IMR-90 (cell line): ENCODE results near the gene MPST. TPM values are rescaled to one million over a fixed set of nuclear protein-coding genes. Genes with fewer than 3 reads are reported as not detected.

Source experiments
- ATAC-seq: fragments of 200-7000 bp; cut with Tn5 transposase; 2 replicates; pipeline ENCODE4 v1.9.1; 2020; ENCODE audit warnings: low read depth, mild to moderate bottlenecking, moderate library complexity
- BruUV-seq: library from RNA; stranded (reverse); fragments of 400-500 nt; replicated peaks from 2 replicates; lab custom pipeline; 2021; lab: Mats Ljungman, UMichigan
- CTCF ChIA-PET: fragments of 300-600 bp; formaldehyde crosslinking; extraction: SDS; loops from one replicate; lab custom pipeline; 2021; ENCODE audit warnings: antibody characterized with exemption; lab: Yijun Ruan, JAX
- POLR2A ChIA-PET: fragments of 300-600 bp; sonication (Branson Sonifier 250); formaldehyde crosslinking; loops from one replicate; lab custom pipeline; 2022; ENCODE audit warnings: antibody characterized with exemption; ENCODE audit not compliant: unreplicated experiment; lab: Charles Lee
- DNase-seq: peaks from one replicate; pipeline ENCODE4 v3.0.0; 2013
- H2AFZ ChIP-seq: replicated peaks from 2 replicates; pipeline ENCODE3; 2013; ENCODE audit warnings: low read length, mild to moderate bottlenecking; ENCODE audit not compliant: poor library complexity
- H2AK5ac ChIP-seq: 2 replicates; pipeline ENCODE4 v1.6.1; 2013; ENCODE audit warnings: low read depth, low read length, inconsistent platforms
- H2AK9ac ChIP-seq: replicated peaks from 2 replicates; pipeline ENCODE3; 2013; ENCODE audit warnings: mild to moderate bottlenecking, low read depth, low read length, moderate library complexity; ENCODE audit not compliant: poor library complexity
- H2BK120ac ChIP-seq: 2 replicates; pipeline ENCODE4 v1.6.1; 2013; ENCODE audit warnings: low read depth, low read length, inconsistent platforms
- H2BK15ac ChIP-seq: 3 replicates; pipeline ENCODE4 v1.6.1; 2013; ENCODE audit warnings: low read depth, low read length, inconsistent platforms
- H2BK20ac ChIP-seq: 2 replicates; pipeline ENCODE4 v1.6.1; 2013; ENCODE audit warnings: low read depth, mild to moderate bottlenecking, inconsistent platforms, low read length, moderate library complexity
- H2BK5ac ChIP-seq: 2 replicates; pipeline ENCODE4 v1.6.1; 2013; ENCODE audit warnings: mild to moderate bottlenecking, low read depth, low read length, inconsistent platforms; ENCODE audit not compliant: poor library complexity, severe bottlenecking
- H3K14ac ChIP-seq: replicated peaks from 2 replicates; pipeline ENCODE4 v1.6.1; 2013; ENCODE audit warnings: low read depth, low read length, inconsistent platforms
- H3K18ac ChIP-seq: 2 replicates; pipeline ENCODE4 v1.6.1; 2013; ENCODE audit warnings: low read depth, low read length, control low read depth
- H3K23ac ChIP-seq: 2 replicates; pipeline ENCODE4 v1.6.1; 2013; ENCODE audit warnings: low read depth, low read length, inconsistent platforms
- H3K27ac ChIP-seq: 2 replicates; pipeline ENCODE4 v1.5.1; 2013; ENCODE audit warnings: mild to moderate bottlenecking, control low read depth, low read length; ENCODE audit not compliant: insufficient read depth
- H3K27me3 ChIP-seq: 2 replicates; pipeline ENCODE4 v1.6.1; 2013; ENCODE audit warnings: low read length; ENCODE audit not compliant: control insufficient read depth, insufficient read depth
- H3K36me3 ChIP-seq: 2 replicates; pipeline ENCODE4 v1.6.1; 2013; ENCODE audit warnings: low read length, mixed read lengths; ENCODE audit not compliant: control insufficient read depth, insufficient read depth
- H3K4ac ChIP-seq: 2 replicates; pipeline ENCODE4 v1.6.1; 2013; ENCODE audit warnings: low read depth, low read length, inconsistent platforms
- H3K4me1 ChIP-seq: 2 replicates; pipeline ENCODE4 v1.6.1; 2013; ENCODE audit warnings: low read length, mixed read lengths; ENCODE audit not compliant: control insufficient read depth, insufficient read depth
- H3K4me2 ChIP-seq: 2 replicates; pipeline ENCODE4 v1.6.1; 2013; ENCODE audit warnings: low read depth, mild to moderate bottlenecking, control low read depth, low read length, moderate library complexity
- H3K4me3 ChIP-seq: 2 replicates; pipeline ENCODE4 v1.5.1; 2013; ENCODE audit warnings: low read depth, mild to moderate bottlenecking, control low read depth, low read length, moderate library complexity; ENCODE audit not compliant: insufficient read depth
- H3K56ac ChIP-seq: 2 replicates; pipeline ENCODE4 v1.6.1; 2013; ENCODE audit warnings: low read length, inconsistent platforms; ENCODE audit not compliant: insufficient read depth; ENCODE audit errors: extremely low read depth
- H3K79me1 ChIP-seq, 2 experiments: 2 replicates each; pipeline ENCODE4 v1.6.1; 2013; ENCODE audit warnings: low read length in 2 of 2, inconsistent platforms in 1 of 2, low read depth in 1 of 2
- H3K9ac ChIP-seq: 2 replicates; pipeline ENCODE4 v1.6.1; 2013; ENCODE audit warnings: low read depth, low read length, control low read depth
- H3K9me1 ChIP-seq: 2 replicates; pipeline ENCODE4 v1.6.1; 2013; ENCODE audit warnings: low read length, inconsistent platforms; ENCODE audit not compliant: insufficient read depth
- H3K9me3 ChIP-seq: 2 replicates; pipeline ENCODE4 v1.6.1; 2013; ENCODE audit warnings: low read length; ENCODE audit not compliant: control insufficient read depth, insufficient read depth
- H4K20me1 ChIP-seq: 2 replicates; pipeline ENCODE4 v1.6.1; 2013; ENCODE audit warnings: low read length, inconsistent platforms; ENCODE audit not compliant: insufficient read depth
- H4K5ac ChIP-seq: 2 replicates; pipeline ENCODE4 v1.6.1; 2013; ENCODE audit warnings: mild to moderate bottlenecking, low read depth, low read length, control low read depth
- H4K8ac ChIP-seq, 2 experiments: 2 replicates each; pipeline ENCODE4 v1.6.1; 2013; ENCODE audit warnings: low read depth in 2 of 2, low read length in 2 of 2, control low read depth in 1 of 2, inconsistent platforms in 1 of 2
- H4K91ac ChIP-seq: 2 replicates; pipeline ENCODE4 v1.6.1; 2013; ENCODE audit warnings: low read depth, low read length, inconsistent platforms; ENCODE audit not compliant: insufficient read depth
- BHLHE40 ChIP-seq: fragments of 150-350 bp; IDR thresholded peaks from 2 replicates; pipeline ENCODE4 v1.6.1; 2016; ENCODE audit warnings: mild to moderate bottlenecking, low read depth, low read length
- CEBPB ChIP-seq: IDR thresholded peaks from 2 replicates; pipeline ENCODE4 v1.6.1; 2012; ENCODE audit warnings: low read depth, low read length, improper control_type of control experiment
- CHD1 ChIP-seq: IDR thresholded peaks from 2 replicates; pipeline ENCODE4 v1.6.1; 2012; ENCODE audit warnings: low read depth, low read length, improper control_type of control experiment
- CTCF ChIP-seq: conservative IDR thresholded peaks from 2 replicates; pipeline ENCODE4 v1.5.1; 2012; ENCODE audit warnings: mild to moderate bottlenecking, low read depth, low read length, improper control_type of control experiment
- ELK1 ChIP-seq: fragments of 150-350 bp; IDR thresholded peaks from 2 replicates; pipeline ENCODE4 v1.6.1; 2016; ENCODE audit warnings: low read depth, mild to moderate bottlenecking, low read length, moderate library complexity, borderline replicate concordance
- FOS ChIP-seq: fragments of 150-350 bp; IDR thresholded peaks from 2 replicates; pipeline ENCODE4 v1.6.1; 2016; ENCODE audit warnings: low read depth, low read length
- MAFK ChIP-seq: IDR thresholded peaks from 2 replicates; pipeline ENCODE4 v1.6.1; 2012; ENCODE audit warnings: low read depth, low read length, improper control_type of control experiment
- MXI1 ChIP-seq: IDR thresholded peaks from 2 replicates; pipeline ENCODE4 v1.6.1; 2012; ENCODE audit warnings: low read depth, mild to moderate bottlenecking, low read length, moderate library complexity, borderline replicate concordance
- NFE2L2 ChIP-seq: fragments of 150-350 bp; IDR thresholded peaks from 2 replicates; pipeline ENCODE4 v1.6.1; 2016; ENCODE audit warnings: low read depth, mild to moderate bottlenecking, low read length
- POLR2A ChIP-seq: IDR thresholded peaks from 2 replicates; pipeline ENCODE4 v1.6.1; 2012; ENCODE audit warnings: mild to moderate bottlenecking, low read depth, low read length
- RAD21 ChIP-seq: IDR thresholded peaks from 2 replicates; pipeline ENCODE4 v1.6.1; 2012; ENCODE audit warnings: low read length, improper control_type of control experiment
- RCOR1 ChIP-seq: IDR thresholded peaks from 2 replicates; pipeline ENCODE4 v1.6.1; 2012; ENCODE audit warnings: mild to moderate bottlenecking, low read length, improper control_type of control experiment; ENCODE audit not compliant: insufficient replicate concordance
- RFX5 ChIP-seq: IDR thresholded peaks from 2 replicates; pipeline ENCODE4 v1.8.0; 2012; ENCODE audit warnings: low read depth, mild to moderate bottlenecking, low read length, moderate library complexity
- SMC3 ChIP-seq: fragments of 150-350 bp; IDR thresholded peaks from 2 replicates; pipeline ENCODE4 v1.6.1; 2016; ENCODE audit warnings: low read depth, mild to moderate bottlenecking, antibody characterized with exemption, low read length, moderate library complexity
- WGBS, 2 experiments: methylation state at CpG; one replicate each; pipeline versions ENCODE4 v1.1.5 to v1.1.7; 2013; ENCODE audit warnings: missing lambda C conversion rate in 2 of 2; ENCODE audit not compliant: insufficient read length in 1 of 2; ENCODE audit errors: extremely low coverage in 2 of 2; 5-methylcytosine and 5-hydroxymethylcytosine counted together
- dilution Hi-C: fragments of 300-500 bp; cut with HindIII; formaldehyde crosslinking; loops from one replicate; pipeline ENCODE4 v1.14.3; 2018; ENCODE audit warnings: low sequenced_read_pairs; ENCODE audit not compliant: unreplicated experiment
- in situ Hi-C: fragments of 300-500 bp; cut with MboI; formaldehyde crosslinking; loops from 3 replicates; pipeline ENCODE4 v1.14.3; 2019; ENCODE audit warnings: low sequenced_read_pairs, inconsistent platforms, mixed read lengths
- intact Hi-C: fragments of 100-400 bp; cut with micrococcal nuclease; formaldehyde crosslinking; loops from 2 replicates; pipeline ENCODE4 v1.10.0; 2022
- polyA plus RNA-seq, 3 experiments: library from polyadenylated mRNA; depleted of rRNA; stranded (reverse); fragments of >200 nt; gene quantifications; 2 replicates each; pipeline ENCODE4 v1.2.3, GENCODE V29; 2012; ENCODE audit warnings: low replicate concordance in 1 of 3
- total RNA-seq: library from RNA; depleted of rRNA; stranded (reverse); fragments of >200 nt; gene quantifications from 2 replicates; pipeline ENCODE4 v1.2.3, GENCODE V29; 2012
- TF ChIP-seq, protein P1 (sequence below): fragments of 150-350 bp; IDR thresholded peaks from 2 replicates; pipeline ENCODE4 v1.6.1; 2017; ENCODE audit warnings: mild to moderate bottlenecking, antibody characterized with exemption, low read length, low read depth

Gene MPST
- total and polyA plus RNA-seq, 2 of the 4 experiments (the other 2 are of a cell fraction): 19.2 to 43.0 TPM

DNA sequence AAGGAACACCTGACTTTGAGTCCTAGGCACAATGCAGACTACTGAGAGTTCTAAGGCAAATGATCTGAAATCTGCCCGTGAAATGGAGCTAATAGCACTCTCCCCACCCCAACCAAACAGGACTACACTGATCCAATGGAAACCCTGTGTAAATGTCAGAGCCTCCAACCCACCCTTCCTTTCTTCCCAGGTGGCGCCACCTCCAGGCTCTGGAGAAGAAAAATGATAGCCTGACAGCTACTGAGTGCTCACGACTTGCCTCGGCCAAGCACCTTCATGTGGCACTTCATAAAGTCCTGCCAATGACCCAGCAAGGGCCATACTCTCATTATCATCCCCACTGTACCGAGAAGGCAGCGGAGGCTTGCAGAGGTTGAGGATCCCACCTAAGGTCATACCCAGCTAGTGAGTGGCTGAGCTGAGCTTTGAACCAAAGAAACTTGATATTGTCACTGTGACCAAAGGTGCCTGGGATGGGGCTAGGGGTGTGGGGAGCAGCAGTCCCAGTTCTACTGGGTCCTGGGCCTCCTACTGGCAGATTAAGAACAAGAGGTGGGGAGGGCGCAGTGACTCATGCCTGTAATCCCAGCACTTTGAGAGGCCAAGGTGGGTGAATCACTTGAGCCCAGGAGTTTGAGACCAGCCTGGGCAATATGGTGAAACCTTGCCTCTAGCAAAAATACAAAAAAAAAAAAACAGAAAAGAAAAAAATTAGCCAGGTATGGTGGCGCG is 20.8 kb upstream of the MPST start:
- H3K23ac ChIP-seq: no peak overlapping the region
- 40% methylated on average over 3 of the region's 9 CpGs; no CpG with 5 or more reads in 1 of the 2 experiments for WGBS, 2 experiments
- no peak overlapping the region for H2AK9ac ChIP-seq
- no peaks in the 10 kb centered on the region for H3K4me1 ChIP-seq
- H2BK5ac ChIP-seq: no peak overlapping the region
- no peaks in the 10 kb centered on the region; the same call in 1 of the 2 replicates for H4K20me1 ChIP-seq
- H3K9me3 ChIP-seq: peaks cover 3% of the 10 kb centered on the region; the same call in 1 of the 2 replicates
- H2AFZ ChIP-seq: no peak overlapping the region
- H2AK5ac ChIP-seq: no peak overlapping the region
- H3K4me3 ChIP-seq: no peak overlapping the region
- peaks cover 41% of the 10 kb centered on the region for H3K27me3 ChIP-seq
- H2BK120ac ChIP-seq: no peak overlapping the region
- in situ Hi-C loops: no loop called here
- H3K14ac ChIP-seq: no peak overlapping the region
- H3K4ac ChIP-seq: no peak overlapping the region
- no peak overlapping the region for H4K91ac ChIP-seq
- ATAC-seq (no peak), DNase-seq (peak; percentile 15)
- no TSS peak for BruUV-seq
- intact Hi-C loops: no loop called here
- H2BK20ac ChIP-seq: no peak overlapping the region
- no peak overlapping the region for H3K56ac ChIP-seq
- no peak overlapping the region for H4K8ac ChIP-seq
- ChIA-PET POLR2A (no interaction called here), CTCF (interaction anchor here (0.9 kb wide), 1 partner anchor 9 kb away, joined by 3 read pairs; a partner anchor contains a TSS)
- H3K9me1 ChIP-seq: no peaks in the 10 kb centered on the region
- no peaks in the 10 kb centered on the region for H3K36me3 ChIP-seq
- no peak overlapping the region for H3K18ac ChIP-seq
- H4K5ac ChIP-seq: no peak overlapping the region
- no peak overlapping the region for H3K9ac ChIP-seq
- dilution Hi-C loops: no loop called here
- no peak overlapping the region for H2BK15ac ChIP-seq
- H3K27ac ChIP-seq: no peak overlapping the region
- no peaks in the 10 kb centered on the region for H3K79me1 ChIP-seq
- no peak overlapping the region for H3K4me2 ChIP-seq
- no peak for TF ChIP-seq POLR2A
- TF ChIP-seq CHD1: no peak
- no peak for TF ChIP-seq RFX5
- TF ChIP-seq RAD21: no peak
- TF ChIP-seq CTCF: no peak
- no peak for TF ChIP-seq SMC3
- TF ChIP-seq RCOR1: no peak
- no peak for TF ChIP-seq BHLHE40
- no peak for TF ChIP-seq MXI1
- TF ChIP-seq, protein P1, sequence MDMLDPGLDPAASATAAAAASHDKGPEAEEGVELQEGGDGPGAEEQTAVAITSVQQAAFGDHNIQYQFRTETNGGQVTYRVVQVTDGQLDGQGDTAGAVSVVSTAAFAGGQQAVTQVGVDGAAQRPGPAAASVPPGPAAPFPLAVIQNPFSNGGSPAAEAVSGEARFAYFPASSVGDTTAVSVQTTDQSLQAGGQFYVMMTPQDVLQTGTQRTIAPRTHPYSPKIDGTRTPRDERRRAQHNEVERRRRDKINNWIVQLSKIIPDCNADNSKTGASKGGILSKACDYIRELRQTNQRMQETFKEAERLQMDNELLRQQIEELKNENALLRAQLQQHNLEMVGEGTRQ: no peak
- no peak for TF ChIP-seq FOS
- TF ChIP-seq NFE2L2: no peak
- TF ChIP-seq CEBPB: no peak
- no peak for TF ChIP-seq ELK1
- no peak for TF ChIP-seq MAFK
